ENCODE measurements around the gene CYP4B1.

DNA sequence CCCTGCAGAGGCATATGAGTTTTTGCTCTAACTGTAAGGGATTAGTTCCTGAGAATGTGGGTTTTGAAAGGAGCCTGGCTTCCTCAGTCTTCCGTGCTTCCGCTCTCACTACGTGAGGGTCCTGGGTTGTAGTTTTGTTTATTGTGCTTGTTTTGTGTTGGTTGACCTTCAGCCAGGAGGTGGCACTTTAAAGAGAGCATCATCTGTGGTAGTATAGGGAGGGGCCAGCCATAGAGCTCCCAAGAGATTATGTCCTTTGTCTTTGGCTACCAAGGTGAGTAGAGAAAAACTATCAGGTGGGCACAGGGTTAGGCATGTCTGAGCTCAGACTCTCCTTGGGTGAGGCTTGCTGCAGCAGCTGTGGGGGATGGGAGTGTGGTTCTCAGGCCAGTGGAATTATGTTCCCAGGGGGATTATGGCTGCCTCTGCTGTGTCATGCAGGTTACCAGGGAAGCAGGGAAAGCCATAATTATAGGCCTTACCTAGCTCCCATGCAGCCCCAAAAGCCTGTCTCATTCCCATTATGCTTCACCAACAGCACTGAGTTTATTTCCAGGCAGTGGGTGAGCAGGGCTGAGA, 23.5 kb downstream of the CYP4B1 start:
- TF ChIP-seq POLR2A (IDR thresholded peaks at IDR 0.05; ENCODE audit: low read length) (no peak), GATA1 (IDR thresholded peaks at IDR 0.05; ENCODE audit: low read depth, low read length) (no peak)

Data from erythroblast (primary cell).